HEK293 (cell line): ENCODE data around the gene FBXO27.
A peak's percentile ranks its signal among the peaks of the same experiment; 100 is the strongest.

ENCODE experiments used
- CTCF ChIA-PET: fragments of 350-600 bp; formaldehyde crosslinking; extraction: SDS; loops from one replicate; lab custom pipeline; 2021; ENCODE audit warnings: antibody characterized with exemption; lab: Yijun Ruan, JAX
- POLR2A ChIA-PET: fragments of 300-600 bp; formaldehyde crosslinking; extraction: SDS; loops from one replicate; lab custom pipeline; 2020; ENCODE audit warnings: antibody characterized with exemption, inconsistent platforms; lab: Yijun Ruan, JAX
- H3K27ac ChIP-seq: fragments of 200-500 bp; sonication (Bioruptor generic); 2 replicates; pipeline ENCODE4 v1.5.1; 2014; ENCODE audit warnings: low read depth, low read length, control low read depth, inconsistent platforms; ENCODE audit errors: extremely low read depth
- H3K36me3 ChIP-seq, 2 experiments: fragments of 200-500 bp in 1 of 2; sonication (Bioruptor generic) in 1 of 2; 1 replicate in 1 of 2; 2 replicates in 1 of 2; pipeline ENCODE4 v1.5.1; 2014 to 2017; ENCODE audit warnings: inconsistent platforms in 2 of 2, low read length in 2 of 2; ENCODE audit not compliant: control insufficient read depth in 2 of 2, insufficient read depth in 1 of 2
- H3K4me1 ChIP-seq: fragments of 200-500 bp; sonication (Bioruptor generic); 2 replicates; pipeline ENCODE4 v1.5.1; 2014; ENCODE audit warnings: mild to moderate bottlenecking, low read length, inconsistent platforms; ENCODE audit not compliant: control insufficient read depth, insufficient read depth
- H3K4me3 ChIP-seq: 2 replicates; pipeline ENCODE4 v1.5.1; 2011; ENCODE audit warnings: low read depth, mild to moderate bottlenecking, control low read depth, low read length, moderate library complexity
- H3K9me3 ChIP-seq: fragments of 200-500 bp; sonication (Bioruptor generic); 2 replicates; pipeline ENCODE4 v1.5.1; 2014; ENCODE audit warnings: low read depth, low read length, inconsistent platforms; ENCODE audit not compliant: control insufficient read depth, insufficient read depth
- GLI4 ChIP-seq: fragments of 450-650 bp; formaldehyde crosslinking; IDR thresholded peaks from 2 replicates; pipeline ENCODE4 v1.5.1; 2016; ENCODE audit warnings: missing biosample characterization, missing genetic modification characterization
- OSR2 ChIP-seq: fragments of 450-650 bp; formaldehyde crosslinking; IDR thresholded peaks from 2 replicates; pipeline ENCODE4 v1.5.1; 2016; ENCODE audit warnings: missing biosample characterization, missing genetic modification characterization
- SP3 ChIP-seq: fragments of 450-650 bp; formaldehyde crosslinking; IDR thresholded peaks from 2 replicates; pipeline ENCODE4 v1.5.1; 2016; ENCODE audit warnings: missing biosample characterization, missing genetic modification characterization
- ZBTB17 ChIP-seq: fragments of 450-650 bp; formaldehyde crosslinking; IDR thresholded peaks from 2 replicates; pipeline ENCODE4 v1.5.1; 2016; ENCODE audit warnings: missing biosample characterization, missing genetic modification characterization
- ZFHX2 ChIP-seq: fragments of 450-650 bp; formaldehyde crosslinking; conservative IDR thresholded peaks from 2 replicates; pipeline ENCODE4 v1.5.1; 2016; ENCODE audit warnings: missing biosample characterization, missing genetic modification characterization
- ZNF174 ChIP-seq: fragments of 450-650 bp; formaldehyde crosslinking; IDR thresholded peaks from 2 replicates; pipeline ENCODE4 v1.5.0; 2017; ENCODE audit warnings: missing biosample characterization, mild to moderate bottlenecking, missing genetic modification characterization
- ZNF19 ChIP-seq: fragments of 450-650 bp; formaldehyde crosslinking; IDR thresholded peaks from 2 replicates; pipeline ENCODE4; 2016; ENCODE audit warnings: missing biosample characterization, missing genetic modification characterization, low read depth
- ZNF2 ChIP-seq: fragments of 450-650 bp; formaldehyde crosslinking; IDR thresholded peaks from 2 replicates; pipeline ENCODE4 v1.5.1; 2016; ENCODE audit warnings: missing biosample characterization, missing genetic modification characterization
- ZNF202 ChIP-seq: fragments of 450-650 bp; formaldehyde crosslinking; IDR thresholded peaks from 2 replicates; pipeline ENCODE4 v1.5.1; 2016; ENCODE audit warnings: missing biosample characterization, missing genetic modification characterization, borderline replicate concordance
- ZNF341 ChIP-seq: fragments of 450-650 bp; formaldehyde crosslinking; IDR thresholded peaks from 2 replicates; pipeline ENCODE4; 2016; ENCODE audit warnings: low read depth, missing biosample characterization, missing genetic modification characterization
- ZNF530 ChIP-seq: fragments of 450-650 bp; formaldehyde crosslinking; IDR thresholded peaks from 2 replicates; pipeline ENCODE4 v1.5.1; 2016; ENCODE audit warnings: low read depth, missing biosample characterization, missing genetic modification characterization
- ZNF585B ChIP-seq: fragments of 450-650 bp; formaldehyde crosslinking; IDR thresholded peaks from 2 replicates; pipeline ENCODE4 v1.5.1; 2016; ENCODE audit warnings: missing biosample characterization, missing genetic modification characterization
- ZNF624 ChIP-seq: fragments of 450-650 bp; formaldehyde crosslinking; IDR thresholded peaks from 2 replicates; pipeline ENCODE4 v1.5.1; 2017; ENCODE audit warnings: missing biosample characterization, missing genetic modification characterization
- ZNF768 ChIP-seq: fragments of 450-650 bp; formaldehyde crosslinking; IDR thresholded peaks from 2 replicates; pipeline ENCODE4 v1.5.1; 2018; ENCODE audit warnings: missing biosample characterization, mild to moderate bottlenecking, missing genetic modification characterization
- ZSCAN23 ChIP-seq: fragments of 450-650 bp; formaldehyde crosslinking; IDR thresholded peaks from 2 replicates; pipeline ENCODE4 v1.5.1; 2016; ENCODE audit warnings: missing biosample characterization, missing genetic modification characterization
- TF ChIP-seq, protein P1 (sequence below): fragments of 450-650 bp; formaldehyde crosslinking; IDR thresholded peaks from 2 replicates; pipeline ENCODE4 v1.5.1; 2016; ENCODE audit warnings: missing biosample characterization, missing genetic modification characterization, borderline replicate concordance
- TF ChIP-seq, protein P2 (sequence below): fragments of 450-650 bp; formaldehyde crosslinking; IDR thresholded peaks from 2 replicates; pipeline ENCODE4 v1.5.1; 2016; ENCODE audit warnings: missing biosample characterization, missing genetic modification characterization
- TF ChIP-seq, protein P3 (sequence below): fragments of 450-650 bp; formaldehyde crosslinking; IDR thresholded peaks from 2 replicates; pipeline ENCODE4 v1.5.1; 2016; ENCODE audit warnings: missing biosample characterization, missing genetic modification characterization
- TF ChIP-seq, protein P4 (sequence below): fragments of 450-650 bp; formaldehyde crosslinking; IDR thresholded peaks from 2 replicates; pipeline ENCODE4 v1.5.1; 2016; ENCODE audit warnings: missing biosample characterization, missing genetic modification characterization
- TF ChIP-seq, protein P5 (sequence below): fragments of 450-650 bp; formaldehyde crosslinking; IDR thresholded peaks from 2 replicates; pipeline ENCODE4 v1.5.1; 2016; ENCODE audit warnings: missing biosample characterization, missing genetic modification characterization

The FBXO27 gene

DNA sequence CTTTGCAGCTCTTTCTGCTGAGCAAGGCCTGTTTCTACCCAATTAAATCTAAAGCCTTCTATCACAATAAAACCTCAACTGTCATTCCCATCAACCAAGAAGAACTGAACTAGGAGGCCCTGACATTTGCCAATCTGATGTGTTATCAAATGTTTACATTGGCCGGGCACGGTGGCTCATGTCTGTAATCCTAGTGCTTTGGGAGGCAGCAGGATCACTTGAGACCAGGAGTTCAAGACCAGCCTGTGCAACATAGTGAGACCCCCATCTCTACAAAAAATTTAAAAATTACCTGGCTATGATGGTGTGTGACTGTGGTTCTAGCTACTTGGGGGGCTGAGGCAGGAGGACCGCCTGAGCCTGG, 54.0 kb downstream of the FBXO27 start (continued):
- TF ChIP-seq, protein P1, sequence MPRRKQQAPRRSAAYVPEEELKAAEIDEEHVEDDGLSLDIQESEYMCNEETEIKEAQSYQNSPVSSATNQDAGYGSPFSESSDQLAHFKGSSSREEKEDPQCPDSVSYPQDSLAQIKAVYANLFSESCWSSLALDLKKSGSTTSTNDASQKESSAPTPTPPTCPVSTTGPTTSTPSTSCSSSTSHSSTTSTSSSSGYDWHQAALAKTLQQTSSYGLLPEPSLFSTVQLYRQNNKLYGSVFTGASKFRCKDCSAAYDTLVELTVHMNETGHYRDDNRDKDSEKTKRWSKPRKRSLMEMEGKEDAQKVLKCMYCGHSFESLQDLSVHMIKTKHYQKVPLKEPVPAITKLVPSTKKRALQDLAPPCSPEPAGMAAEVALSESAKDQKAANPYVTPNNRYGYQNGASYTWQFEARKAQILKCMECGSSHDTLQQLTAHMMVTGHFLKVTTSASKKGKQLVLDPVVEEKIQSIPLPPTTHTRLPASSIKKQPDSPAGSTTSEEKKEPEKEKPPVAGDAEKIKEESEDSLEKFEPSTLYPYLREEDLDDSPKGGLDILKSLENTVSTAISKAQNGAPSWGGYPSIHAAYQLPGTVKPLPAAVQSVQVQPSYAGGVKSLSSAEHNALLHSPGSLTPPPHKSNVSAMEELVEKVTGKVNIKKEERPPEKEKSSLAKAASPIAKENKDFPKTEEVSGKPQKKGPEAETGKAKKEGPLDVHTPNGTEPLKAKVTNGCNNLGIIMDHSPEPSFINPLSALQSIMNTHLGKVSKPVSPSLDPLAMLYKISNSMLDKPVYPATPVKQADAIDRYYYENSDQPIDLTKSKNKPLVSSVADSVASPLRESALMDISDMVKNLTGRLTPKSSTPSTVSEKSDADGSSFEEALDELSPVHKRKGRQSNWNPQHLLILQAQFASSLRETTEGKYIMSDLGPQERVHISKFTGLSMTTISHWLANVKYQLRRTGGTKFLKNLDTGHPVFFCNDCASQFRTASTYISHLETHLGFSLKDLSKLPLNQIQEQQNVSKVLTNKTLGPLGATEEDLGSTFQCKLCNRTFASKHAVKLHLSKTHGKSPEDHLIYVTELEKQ (tag by site-specific recombination): 0 out of 2 replicates have a peak, but pooled peaks have one; percentile 27
- TF ChIP-seq, protein P2, sequence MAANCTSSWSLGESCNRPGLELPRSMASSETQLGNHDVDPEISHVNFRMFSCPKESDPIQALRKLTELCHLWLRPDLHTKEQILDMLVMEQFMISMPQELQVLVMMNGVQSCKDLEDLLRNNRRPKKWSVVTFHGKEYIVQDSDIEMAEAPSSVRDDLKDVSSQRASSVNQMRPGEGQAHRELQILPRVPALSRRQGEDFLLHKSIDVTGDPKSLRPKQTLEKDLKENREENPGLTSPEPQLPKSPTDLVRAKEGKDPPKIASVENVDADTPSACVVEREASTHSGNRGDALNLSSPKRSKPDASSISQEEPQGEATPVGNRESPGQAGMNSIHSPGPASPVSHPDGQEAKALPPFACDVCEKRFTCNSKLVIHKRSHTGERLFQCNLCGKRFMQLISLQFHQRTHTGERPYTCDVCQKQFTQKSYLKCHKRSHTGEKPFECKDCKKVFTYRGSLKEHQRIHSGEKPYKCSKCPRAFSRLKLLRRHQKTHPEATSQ (tag by site-specific recombination): 0 out of 2 replicates have a peak, but pooled peaks have one; percentile 11
- TF ChIP-seq, protein P3, sequence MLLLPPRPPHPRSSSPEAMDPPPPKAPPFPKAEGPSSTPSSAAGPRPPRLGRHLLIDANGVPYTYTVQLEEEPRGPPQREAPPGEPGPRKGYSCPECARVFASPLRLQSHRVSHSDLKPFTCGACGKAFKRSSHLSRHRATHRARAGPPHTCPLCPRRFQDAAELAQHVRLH (tag by site-specific recombination): peak; percentile 35
- no peak for TF ChIP-seq GLI4
- no peak for TF ChIP-seq ZNF624
- no peak for TF ChIP-seq ZNF19 (tag by site-specific recombination)
- TF ChIP-seq, protein P4, sequence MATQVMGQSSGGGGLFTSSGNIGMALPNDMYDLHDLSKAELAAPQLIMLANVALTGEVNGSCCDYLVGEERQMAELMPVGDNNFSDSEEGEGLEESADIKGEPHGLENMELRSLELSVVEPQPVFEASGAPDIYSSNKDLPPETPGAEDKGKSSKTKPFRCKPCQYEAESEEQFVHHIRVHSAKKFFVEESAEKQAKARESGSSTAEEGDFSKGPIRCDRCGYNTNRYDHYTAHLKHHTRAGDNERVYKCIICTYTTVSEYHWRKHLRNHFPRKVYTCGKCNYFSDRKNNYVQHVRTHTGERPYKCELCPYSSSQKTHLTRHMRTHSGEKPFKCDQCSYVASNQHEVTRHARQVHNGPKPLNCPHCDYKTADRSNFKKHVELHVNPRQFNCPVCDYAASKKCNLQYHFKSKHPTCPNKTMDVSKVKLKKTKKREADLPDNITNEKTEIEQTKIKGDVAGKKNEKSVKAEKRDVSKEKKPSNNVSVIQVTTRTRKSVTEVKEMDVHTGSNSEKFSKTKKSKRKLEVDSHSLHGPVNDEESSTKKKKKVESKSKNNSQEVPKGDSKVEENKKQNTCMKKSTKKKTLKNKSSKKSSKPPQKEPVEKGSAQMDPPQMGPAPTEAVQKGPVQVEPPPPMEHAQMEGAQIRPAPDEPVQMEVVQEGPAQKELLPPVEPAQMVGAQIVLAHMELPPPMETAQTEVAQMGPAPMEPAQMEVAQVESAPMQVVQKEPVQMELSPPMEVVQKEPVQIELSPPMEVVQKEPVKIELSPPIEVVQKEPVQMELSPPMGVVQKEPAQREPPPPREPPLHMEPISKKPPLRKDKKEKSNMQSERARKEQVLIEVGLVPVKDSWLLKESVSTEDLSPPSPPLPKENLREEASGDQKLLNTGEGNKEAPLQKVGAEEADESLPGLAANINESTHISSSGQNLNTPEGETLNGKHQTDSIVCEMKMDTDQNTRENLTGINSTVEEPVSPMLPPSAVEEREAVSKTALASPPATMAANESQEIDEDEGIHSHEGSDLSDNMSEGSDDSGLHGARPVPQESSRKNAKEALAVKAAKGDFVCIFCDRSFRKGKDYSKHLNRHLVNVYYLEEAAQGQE (tag by site-specific recombination): no peak
- TF ChIP-seq ZFHX2 (tag by site-specific recombination): no peak
- TF ChIP-seq ZSCAN23 (tag by site-specific recombination): no peak
- no peak for TF ChIP-seq ZNF174 (tag by site-specific recombination)
- TF ChIP-seq OSR2: no peak
- no peak for TF ChIP-seq ZNF202 (tag by site-specific recombination)
- no peak for TF ChIP-seq ZNF341 (tag by site-specific recombination)
- TF ChIP-seq, all 188 proteins: peak for 7

DNA sequence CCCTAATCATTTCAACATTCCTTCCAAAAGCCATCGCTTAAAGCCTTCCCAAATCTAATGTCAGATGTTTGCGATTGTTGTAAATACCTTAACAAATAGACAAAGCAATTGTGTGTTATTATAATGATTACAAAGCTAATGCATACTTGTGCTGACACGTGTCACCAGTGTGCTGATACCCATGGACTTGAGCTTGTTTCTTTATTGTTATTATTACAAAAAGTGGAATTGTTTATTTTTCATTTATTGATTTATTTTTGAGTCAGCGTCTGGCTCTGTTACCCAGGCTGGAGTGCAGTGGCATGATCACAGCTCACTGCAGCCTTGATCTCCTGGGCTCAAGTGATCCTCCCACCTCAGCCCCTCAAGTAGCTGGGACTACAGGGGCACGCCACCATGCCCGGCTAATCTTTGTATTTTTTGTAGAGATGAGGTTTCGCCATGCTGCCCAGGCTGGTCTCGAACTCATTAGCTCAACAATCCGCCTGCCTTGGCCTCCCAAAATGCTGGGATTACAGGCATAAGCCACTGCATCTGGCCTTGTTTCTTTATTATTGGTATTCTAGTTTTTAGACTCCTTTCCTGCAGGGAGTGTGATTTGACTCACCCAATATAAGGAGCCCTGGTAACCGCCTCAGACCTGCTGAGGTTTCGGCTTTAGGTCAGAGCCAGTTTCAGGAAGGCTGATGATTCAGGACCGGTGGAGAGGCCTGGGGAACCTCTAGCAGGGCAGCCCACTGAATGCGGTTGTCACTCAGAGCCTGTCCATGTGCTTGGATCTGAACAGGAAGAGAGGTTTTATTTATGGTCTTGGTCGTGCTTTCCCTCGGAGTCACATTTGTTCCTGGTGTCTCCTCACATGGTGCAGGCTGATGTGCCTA, 54.7 kb downstream of the FBXO27 start:
- H3K4me3 ChIP-seq: no peak overlapping the region
- no peaks in the 10 kb centered on the region for H3K9me3 ChIP-seq
- POLR2A ChIA-PET: interaction anchor here (1.4 to 2.6 kb wide), 2 partner anchors 11 to 54 kb away, joined by 6 to 24 read pairs; partner anchors contain the start of gene FBXO27
- H3K27ac ChIP-seq: peak overlapping the region; percentile 78
- peaks cover 0 to 11% of the 10 kb centered on the region in 2 experiments; a peak in 2 of 3 replicates for H3K36me3 ChIP-seq
- H3K4me1 ChIP-seq: peaks cover 32% of the 10 kb centered on the region
- CTCF ChIA-PET: interaction anchor here (0.6 to 5.9 kb wide), 28 partner anchors 8 to 361 kb away, joined by 3 to 62 read pairs (median 5); partner anchors contain the start of gene FBXO27
- TF ChIP-seq ZNF530 (tag by site-specific recombination) (no peak), ZNF2 (tag by site-specific recombination) (0 out of 2 replicates have a peak, but pooled peaks have one; percentile 10), ZBTB17 (tag by site-specific recombination) (peak; percentile 75), ZNF585B (tag by site-specific recombination) (0 out of 2 replicates have a peak, but pooled peaks have one; percentile 23), ZNF768 (no peak), SP3 (tag by site-specific recombination) (no peak; the same call in 1 of the 2 replicates)
- TF ChIP-seq, protein P4 (tag by site-specific recombination): no peak
- TF ChIP-seq, protein P5, sequence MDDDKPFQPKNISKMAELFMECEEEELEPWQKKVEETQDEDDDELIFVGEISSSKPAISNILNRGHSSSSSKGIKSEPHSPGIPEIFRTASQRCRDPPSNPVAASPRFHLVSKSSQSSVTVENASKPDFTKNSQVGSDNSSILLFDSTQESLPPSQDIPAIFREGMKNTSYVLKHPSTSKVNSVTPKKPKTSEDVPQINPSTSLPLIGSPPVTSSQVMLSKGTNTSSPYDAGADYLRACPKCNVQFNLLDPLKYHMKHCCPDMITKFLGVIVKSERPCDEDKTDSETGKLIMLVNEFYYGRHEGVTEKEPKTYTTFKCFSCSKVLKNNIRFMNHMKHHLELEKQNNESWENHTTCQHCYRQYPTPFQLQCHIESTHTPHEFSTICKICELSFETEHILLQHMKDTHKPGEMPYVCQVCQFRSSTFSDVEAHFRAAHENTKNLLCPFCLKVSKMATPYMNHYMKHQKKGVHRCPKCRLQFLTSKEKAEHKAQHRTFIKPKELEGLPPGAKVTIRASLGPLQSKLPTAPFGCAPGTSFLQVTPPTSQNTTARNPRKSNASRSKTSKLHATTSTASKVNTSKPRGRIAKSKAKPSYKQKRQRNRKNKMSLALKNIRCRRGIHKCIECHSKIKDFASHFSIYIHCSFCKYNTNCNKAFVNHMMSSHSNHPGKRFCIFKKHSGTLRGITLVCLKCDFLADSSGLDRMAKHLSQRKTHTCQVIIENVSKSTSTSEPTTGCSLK (tag by site-specific recombination): no peak
